Choroid plexus epithelial cell (primary cell): ENCODE results near the gene PHF20.

ENCODE experiments used
- DNase-seq: peaks from one replicate; pipeline ENCODE4 v3.0.0-alpha.2; 2010; ENCODE audit warnings: low read depth
- H3K4me3 ChIP-seq: 2 replicates; pipeline ENCODE4 v1.5.1; 2011; ENCODE audit warnings: low read depth, mild to moderate bottlenecking, control low read depth, low read length, moderate library complexity
- CTCF ChIP-seq: conservative IDR thresholded peaks from 2 replicates; pipeline ENCODE4 v1.5.1; 2011; ENCODE audit warnings: low read depth, mild to moderate bottlenecking, control low read depth, inconsistent platforms, low read length, moderate library complexity

PHF20 gene

GRCh38 chr20:35912881-35913280 lies 141.1 kb downstream of the PHF20 start:
- no peak for DNase-seq
- H3K4me3 ChIP-seq = no peak overlapping the region
- no peak for TF ChIP-seq CTCF

- no peak for TF ChIP-seq CTCF
- no peak for DNase-seq
- no peak overlapping the region for H3K4me3 ChIP-seq
These were observed 145.3 kb downstream of the PHF20 start for GRCh38 chr20:35917077-35917476.

- no peak overlapping the region for H3K4me3 ChIP-seq
- TF ChIP-seq CTCF = no peak
- DNase-seq = no peak
These were observed 146.2 kb downstream of the PHF20 start for GRCh38 chr20:35918021-35918420.

GRCh38 chr20:35920523-35920922 lies 148.7 kb downstream of the PHF20 start:
- no peak for DNase-seq
- no peak for TF ChIP-seq CTCF
- H3K4me3 ChIP-seq = no peak overlapping the region

GRCh38 chr20:35929301-35929700 lies 157.5 kb downstream of the PHF20 start:
- no peak overlapping the region for H3K4me3 ChIP-seq
- no peak for TF ChIP-seq CTCF
- no peak for DNase-seq

GRCh38 chr20:35934050-35934449 lies 162.2 kb downstream of the PHF20 start:
- TF ChIP-seq CTCF = no peak
- DNase-seq = no peak
- no peak overlapping the region for H3K4me3 ChIP-seq

- no peak overlapping the region for H3K4me3 ChIP-seq
- TF ChIP-seq CTCF = no peak
- no peak for DNase-seq
These were observed 167.4 kb downstream of the PHF20 start for GRCh38 chr20:35939264-35939663.
